GM06990 (cell line): ENCODE measurements around the gene CSH2.

Experiments used
- DNase-seq: peaks from one replicate; pipeline ENCODE4 v3.0.0-alpha.2; 2011; ENCODE audit not compliant: insufficient read length; ENCODE audit errors: extremely low read depth
- H3K27me3 ChIP-seq: replicated peaks from 2 replicates; pipeline ENCODE4 v1.6.0; 2011; ENCODE audit warnings: low read length; ENCODE audit not compliant: control insufficient read depth, insufficient read depth
- H3K36me3 ChIP-seq: 2 replicates; pipeline ENCODE4 v1.5.1; 2011; ENCODE audit warnings: low read length; ENCODE audit not compliant: control insufficient read depth, insufficient read depth
- H3K4me3 ChIP-seq: replicated peaks from 2 replicates; pipeline ENCODE4 v1.5.1; 2011; ENCODE audit warnings: low read depth, mild to moderate bottlenecking, control low read depth, low read length
- TF ChIP-seq, protein P1 (sequence below): IDR thresholded peaks from 2 replicates; pipeline ENCODE4 v1.5.1; 2011; ENCODE audit warnings: low read length, control low read depth, mild to moderate bottlenecking, inconsistent platforms; ENCODE audit not compliant: insufficient read depth, poor library complexity, severe bottlenecking

CSH2 gene

DNA sequence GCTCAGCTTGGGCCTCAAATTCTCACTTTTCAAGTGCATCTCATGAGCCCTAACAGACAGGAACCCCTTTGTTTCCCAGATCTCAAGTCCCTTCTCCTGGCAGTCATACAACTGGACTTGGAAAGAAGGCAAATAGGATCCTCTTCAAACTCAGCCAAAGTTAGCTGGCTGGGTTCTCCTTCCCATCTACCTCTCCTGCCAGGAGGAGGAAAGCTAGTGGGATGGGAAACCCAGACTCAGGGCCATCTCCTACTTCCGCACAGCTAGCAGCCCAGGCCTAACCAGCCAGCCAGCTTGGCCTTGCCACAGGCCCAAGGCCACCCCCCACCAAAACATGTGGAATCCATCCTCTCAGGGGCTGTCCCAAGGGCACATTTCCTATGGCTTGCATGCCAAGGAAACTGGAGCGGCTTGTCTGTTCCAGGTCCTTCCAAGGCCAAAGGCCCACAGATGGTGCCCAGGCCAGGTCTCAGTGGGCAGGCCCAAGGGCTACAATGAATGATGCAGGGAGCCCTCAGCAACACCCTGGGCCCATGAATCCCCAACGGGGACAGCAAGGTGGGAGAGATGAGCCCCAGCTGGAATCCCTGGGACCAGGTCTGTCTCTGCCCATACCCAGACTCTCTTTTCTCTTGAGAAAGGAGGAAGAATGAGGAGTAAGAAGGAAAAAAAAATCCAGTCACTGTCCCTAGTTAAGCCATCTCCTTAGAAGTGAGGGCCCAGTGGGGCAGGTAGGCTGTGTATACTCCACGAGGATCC lies 32.7 kb downstream of the CSH2 start:
- Histone ChIP-seq H3K36me3 (peaks cover 12% of the 10 kb centered on the region), H3K27me3 (no peaks in the 10 kb centered on the region), H3K4me3 (peak overlapping the region; percentile 89)
- no peak for DNase-seq
- TF ChIP-seq, protein P1, sequence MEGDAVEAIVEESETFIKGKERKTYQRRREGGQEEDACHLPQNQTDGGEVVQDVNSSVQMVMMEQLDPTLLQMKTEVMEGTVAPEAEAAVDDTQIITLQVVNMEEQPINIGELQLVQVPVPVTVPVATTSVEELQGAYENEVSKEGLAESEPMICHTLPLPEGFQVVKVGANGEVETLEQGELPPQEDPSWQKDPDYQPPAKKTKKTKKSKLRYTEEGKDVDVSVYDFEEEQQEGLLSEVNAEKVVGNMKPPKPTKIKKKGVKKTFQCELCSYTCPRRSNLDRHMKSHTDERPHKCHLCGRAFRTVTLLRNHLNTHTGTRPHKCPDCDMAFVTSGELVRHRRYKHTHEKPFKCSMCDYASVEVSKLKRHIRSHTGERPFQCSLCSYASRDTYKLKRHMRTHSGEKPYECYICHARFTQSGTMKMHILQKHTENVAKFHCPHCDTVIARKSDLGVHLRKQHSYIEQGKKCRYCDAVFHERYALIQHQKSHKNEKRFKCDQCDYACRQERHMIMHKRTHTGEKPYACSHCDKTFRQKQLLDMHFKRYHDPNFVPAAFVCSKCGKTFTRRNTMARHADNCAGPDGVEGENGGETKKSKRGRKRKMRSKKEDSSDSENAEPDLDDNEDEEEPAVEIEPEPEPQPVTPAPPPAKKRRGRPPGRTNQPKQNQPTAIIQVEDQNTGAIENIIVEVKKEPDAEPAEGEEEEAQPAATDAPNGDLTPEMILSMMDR = no peak

DNA sequence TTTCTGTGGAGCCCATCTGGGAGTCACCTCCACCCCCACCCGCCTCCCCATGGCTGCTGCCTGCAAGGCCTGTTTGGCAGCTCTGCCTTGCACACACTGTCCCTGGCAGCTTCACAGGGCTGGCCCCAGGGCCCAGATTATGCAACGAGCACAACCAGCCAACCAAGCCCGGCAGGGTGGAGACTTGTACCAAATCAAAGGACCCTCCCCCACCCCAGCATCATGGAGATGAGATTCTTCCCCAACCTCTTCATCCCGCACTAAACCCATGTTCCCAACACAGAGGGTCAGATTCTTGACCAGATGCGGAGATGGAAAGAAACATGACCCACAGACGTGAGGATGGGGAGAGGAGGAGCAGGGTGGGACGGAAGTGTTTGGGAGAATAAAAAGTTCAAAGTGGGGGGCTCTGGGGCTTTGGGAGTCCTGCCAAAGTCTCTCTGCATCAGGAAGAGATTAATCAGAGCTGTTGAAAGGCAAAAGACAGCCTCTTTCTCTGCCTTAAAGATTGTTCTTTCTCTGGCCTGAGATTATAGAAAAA lies 34.8 kb downstream of the CSH2 start:
- TF ChIP-seq, protein P1 = no peak
- H3K27me3 ChIP-seq = no peaks in the 10 kb centered on the region
- H3K4me3 ChIP-seq = no peak overlapping the region
- H3K36me3 ChIP-seq = peaks cover 21% of the 10 kb centered on the region
- DNase-seq = no peak

DNA sequence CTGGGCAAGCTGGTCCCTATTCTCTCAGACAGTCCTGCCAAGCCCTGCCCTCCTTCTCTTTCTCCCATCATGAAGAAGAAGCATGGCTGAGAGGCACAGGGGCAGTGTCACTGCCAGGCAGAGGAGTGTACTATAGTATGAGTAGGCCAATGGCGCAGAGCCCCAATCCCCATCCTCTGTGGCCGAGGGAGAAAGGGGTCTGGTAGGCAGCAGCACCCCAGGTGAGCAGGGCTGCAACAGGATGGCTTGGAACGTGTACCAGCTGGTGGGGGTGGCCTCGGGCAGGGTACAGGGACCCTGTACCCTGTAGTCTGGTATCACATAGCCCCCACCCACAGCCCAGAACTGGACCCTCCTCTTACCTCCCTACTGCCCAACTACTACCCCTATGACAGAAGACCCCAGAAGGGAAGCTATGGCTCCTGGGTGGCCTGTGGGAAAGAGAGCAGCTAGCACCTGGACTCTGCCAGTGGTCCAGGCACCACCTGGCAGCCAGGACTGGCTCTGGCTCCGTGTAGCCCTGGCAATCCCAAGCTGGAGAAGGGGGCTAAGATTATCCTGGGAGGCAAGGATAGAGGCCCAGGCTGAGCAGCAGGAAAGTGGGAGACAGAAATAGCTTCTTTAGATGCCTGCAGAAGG lies 35.4 kb downstream of the CSH2 start:
- no peak for DNase-seq
- H3K36me3 ChIP-seq = peaks cover 28% of the 10 kb centered on the region
- TF ChIP-seq, protein P1 = no peak
- no peaks in the 10 kb centered on the region for H3K27me3 ChIP-seq
- H3K4me3 ChIP-seq = no peak overlapping the region

DNA sequence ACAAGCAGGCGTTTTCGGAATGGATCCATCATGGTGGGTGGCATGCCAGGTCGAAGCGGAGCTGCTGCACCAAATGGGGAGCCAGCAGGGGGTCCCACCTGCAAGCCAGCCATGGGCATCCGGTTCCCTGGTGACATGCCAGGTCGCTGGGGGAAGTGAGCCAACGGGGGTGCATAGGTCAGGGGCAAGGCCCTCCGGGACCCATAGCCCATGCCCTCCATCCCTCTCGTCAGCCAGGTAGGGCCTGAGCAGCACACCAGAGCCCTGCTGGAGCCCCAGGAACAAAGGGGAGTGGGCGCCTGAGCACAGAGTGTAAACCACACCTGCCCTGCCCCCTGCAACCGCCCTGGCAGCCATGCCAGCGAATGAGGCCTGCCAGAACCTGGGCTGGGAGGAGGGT lies 36.0 kb downstream of the CSH2 start:
- H3K4me3 ChIP-seq = no peak overlapping the region
- H3K36me3 ChIP-seq = peaks cover 33% of the 10 kb centered on the region
- TF ChIP-seq, protein P1 = no peak

DNA sequence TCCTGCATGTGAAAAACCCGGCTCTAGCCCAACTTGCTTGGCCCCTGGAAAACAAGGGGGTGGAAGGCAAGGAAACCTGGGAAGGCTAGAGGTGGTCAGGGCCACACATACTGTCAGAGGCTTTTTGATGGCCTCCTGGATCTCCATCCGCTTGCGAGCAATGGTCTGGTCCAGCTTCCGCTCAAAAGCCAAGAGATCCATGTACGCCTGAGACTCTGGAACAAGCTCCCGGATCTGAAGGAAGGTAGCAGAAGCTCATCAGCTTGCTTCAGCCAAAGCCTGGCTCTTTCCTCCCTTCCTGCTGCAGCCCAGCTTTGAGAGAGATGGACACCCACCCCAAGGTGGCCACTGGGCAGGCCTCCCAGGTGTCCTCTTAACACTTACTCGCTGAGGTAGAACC lies 36.7 kb downstream of the CSH2 start:
- no peak for DNase-seq
- Histone ChIP-seq H3K36me3 (peaks cover 39% of the 10 kb centered on the region), H3K4me3 (no peak overlapping the region), H3K27me3 (no peaks in the 10 kb centered on the region)
- TF ChIP-seq, protein P1 = no peak

More for the DNA sequence above, 36.0 kb downstream of the CSH2 start:
- no peaks in the 10 kb centered on the region for H3K27me3 ChIP-seq
- DNase-seq = no peak
